PFSK-1 (cell line): Measurements from ENCODE around the gene GPC3.

Experiments used
- POLR2AphosphoS5 ChIP-seq: IDR thresholded peaks from 2 replicates; pipeline ENCODE4 v1.6.1; 2012; ENCODE audit warnings: low read depth, mild to moderate bottlenecking, control low read depth, low read length, moderate library complexity
- REST ChIP-seq, 2 experiments: IDR thresholded peaks; 2 replicates each; pipeline versions ENCODE4 v1.6.1 to v1.8.0; 2011 to 2012; ENCODE audit warnings: low read depth in 2 of 2, low read length in 2 of 2, control low read depth in 1 of 2, inconsistent platforms in 1 of 2, mild to moderate bottlenecking in 1 of 2, moderate library complexity in 1 of 2; ENCODE audit not compliant: insufficient read depth in 1 of 2
- TAF1 ChIP-seq: IDR thresholded peaks from 2 replicates; pipeline ENCODE4 v1.6.1; 2012; ENCODE audit warnings: low read length, control low read depth, borderline replicate concordance; ENCODE audit not compliant: insufficient read depth

- TF ChIP-seq REST (IDR thresholded peaks at IDR 0.05; ENCODE audit: insufficient read depth in 1 of 2, low read depth in 2 of 2, low read length in 2 of 2) (no peak), POLR2AphosphoS5 (no peak), TAF1 (no peak)
Observed at GRCh38 chrX:133966199-133966598, 19.2 kb downstream of the GPC3 start.
